ENCODE measurements around the gene SERTAD2.

The SERTAD2 gene

DNA sequence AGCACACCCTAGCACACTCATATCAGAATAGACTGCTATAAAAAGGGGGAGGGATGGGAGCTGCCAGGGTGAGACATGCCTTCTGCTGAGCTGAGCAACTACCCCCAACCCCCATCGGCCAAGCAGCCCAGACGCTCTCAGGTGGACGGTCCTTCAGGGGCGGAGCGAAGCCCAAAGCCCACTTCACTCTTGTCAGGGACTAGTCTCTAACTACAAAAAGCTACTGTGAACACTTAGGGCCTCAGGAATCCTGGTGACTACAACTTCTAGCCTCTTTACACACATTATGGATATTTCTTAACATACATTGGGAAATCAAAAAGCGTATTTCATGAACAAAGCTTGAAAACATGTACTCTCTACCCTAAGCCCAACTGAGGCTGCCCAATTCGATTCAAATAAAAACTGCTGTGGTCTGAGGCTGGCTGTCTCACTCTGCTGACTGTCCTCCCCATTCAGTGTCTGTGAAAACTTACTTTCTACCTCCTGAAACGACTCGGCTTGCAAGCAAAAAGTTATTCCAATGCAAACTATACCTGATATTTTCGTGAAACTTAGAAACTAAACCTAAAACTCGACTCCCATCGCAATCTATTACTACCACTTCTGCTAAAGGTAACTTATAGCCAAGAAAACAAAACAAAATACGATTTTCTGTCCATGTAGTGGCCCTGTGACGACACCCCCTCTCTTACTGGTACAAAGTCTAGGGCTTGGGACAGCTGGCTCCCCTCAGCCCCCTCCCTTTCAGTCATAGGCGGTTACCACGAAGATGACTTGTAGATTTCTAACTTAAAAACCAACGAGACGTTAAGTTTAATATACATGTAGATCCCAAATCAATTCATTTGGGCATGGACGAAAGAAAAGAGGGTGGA is 1.2 kb downstream of the SERTAD2 start:
- FAIRE-seq (peak; percentile 78), DNase-seq (ENCODE audit: insufficient read length, low spot score) (no peak)
- TF ChIP-seq POLR2AphosphoS5 (IDR thresholded peaks at IDR 0.05; ENCODE audit: low read depth, low read length) (no peak), PAX5 (IDR thresholded peaks at IDR 0.05; ENCODE audit: insufficient read depth, low read length, severe bottlenecking) (no peak), SPI1 (IDR thresholded peaks at IDR 0.05; ENCODE audit: low read depth, low read length) (no peak), TAF1 (IDR thresholded peaks at IDR 0.05; ENCODE audit: low read depth, low read length) (no peak), POU2F2 (IDR thresholded peaks at IDR 0.05; ENCODE audit: low read depth, low read length) (no peak), POLR2A (IDR thresholded peaks at IDR 0.05; ENCODE audit: low read depth, low read length) (no peak)

DNA sequence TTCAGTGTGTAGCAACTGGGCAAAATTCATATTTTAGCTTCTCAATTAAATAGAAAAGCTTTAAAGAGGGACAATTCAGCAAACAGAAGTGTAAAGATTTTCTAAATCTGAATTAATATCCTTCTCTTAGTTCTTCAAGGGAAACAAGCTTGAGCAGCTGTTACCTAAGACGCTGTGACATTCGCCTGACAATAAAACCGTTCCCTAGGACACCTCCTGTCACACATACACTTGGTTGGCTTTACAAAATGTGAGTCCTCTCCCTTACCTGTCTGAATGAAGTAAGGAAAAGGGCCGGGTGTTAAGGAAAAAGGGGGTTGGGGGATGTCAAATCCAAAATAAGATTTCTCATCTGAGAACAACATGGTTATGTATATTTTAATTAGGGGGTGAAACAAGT is 2.1 kb downstream of the SERTAD2 start:
- DNase-seq (ENCODE audit: insufficient read length, low spot score), result no peak
- no peak for FAIRE-seq

DNA sequence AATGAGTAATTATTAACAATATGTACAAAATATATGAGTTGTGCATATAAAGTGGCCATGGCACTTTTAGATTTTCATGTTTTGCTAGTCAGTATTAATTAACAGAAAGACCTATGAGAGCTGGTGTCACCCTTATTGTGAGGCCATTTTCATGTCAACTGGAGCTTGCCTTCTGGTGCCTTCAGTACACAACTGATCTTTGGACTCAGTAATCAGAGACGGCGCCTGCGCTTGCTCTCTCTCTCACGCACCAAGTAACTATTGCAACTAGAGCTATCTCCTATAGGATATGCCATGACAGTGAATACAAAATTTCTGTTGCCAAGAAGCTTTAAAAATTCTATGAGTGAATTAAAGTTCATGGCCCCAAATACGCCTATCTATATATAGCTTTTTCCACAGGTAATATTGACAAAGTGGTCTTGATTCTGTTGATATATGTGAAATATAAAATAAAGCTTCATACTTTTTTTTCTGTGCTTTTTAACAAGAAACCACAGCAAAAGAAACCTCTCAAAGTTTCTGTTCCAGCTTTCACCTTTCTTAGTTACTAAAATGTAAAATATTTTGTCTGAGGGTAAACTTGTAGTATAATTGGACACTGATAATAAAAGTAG is 2.9 kb downstream of the SERTAD2 start:
- FAIRE-seq (no peak), DNase-seq (ENCODE audit: insufficient read length, low spot score) (no peak)
- TF ChIP-seq POLR2A (IDR thresholded peaks at IDR 0.05; ENCODE audit: low read depth, low read length) (no peak), PAX5 (IDR thresholded peaks at IDR 0.05; ENCODE audit: insufficient read depth, low read length, severe bottlenecking) (no peak), SPI1 (IDR thresholded peaks at IDR 0.05; ENCODE audit: low read depth, low read length) (no peak), TAF1 (IDR thresholded peaks at IDR 0.05; ENCODE audit: low read depth, low read length) (no peak), POLR2AphosphoS5 (IDR thresholded peaks at IDR 0.05; ENCODE audit: low read depth, low read length) (no peak), POU2F2 (IDR thresholded peaks at IDR 0.05; ENCODE audit: low read depth, low read length) (no peak)

More for the DNA sequence above, 2.1 kb downstream of the SERTAD2 start:
- TF ChIP-seq SPI1 (IDR thresholded peaks at IDR 0.05; ENCODE audit: low read depth, low read length) (no peak), POLR2AphosphoS5 (IDR thresholded peaks at IDR 0.05; ENCODE audit: low read depth, low read length) (no peak), TAF1 (IDR thresholded peaks at IDR 0.05; ENCODE audit: low read depth, low read length) (no peak), POU2F2 (IDR thresholded peaks at IDR 0.05; ENCODE audit: low read depth, low read length) (no peak), POLR2A (IDR thresholded peaks at IDR 0.05; ENCODE audit: low read depth, low read length) (no peak), PAX5 (IDR thresholded peaks at IDR 0.05; ENCODE audit: insufficient read depth, low read length, severe bottlenecking) (no peak)

DNA sequence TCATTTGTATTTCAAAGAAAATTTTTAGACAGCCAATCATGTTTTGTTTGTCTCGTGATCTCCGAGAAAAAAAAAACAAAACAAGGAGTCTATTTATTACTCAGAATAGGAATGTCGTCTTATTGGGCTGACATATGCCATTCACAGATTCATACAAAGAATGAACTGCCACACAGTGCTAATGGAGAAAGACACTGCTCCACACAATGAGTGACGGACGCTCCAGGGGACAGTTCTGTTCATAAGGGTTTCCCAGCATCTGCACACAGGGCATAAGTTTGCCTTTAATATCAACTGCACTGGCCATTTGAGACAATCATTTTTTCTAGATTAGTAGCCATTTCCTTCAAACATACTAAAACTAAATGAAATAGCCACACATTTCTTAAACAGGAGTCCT is 3.4 kb downstream of the SERTAD2 start:
- TF ChIP-seq POU2F2 (IDR thresholded peaks at IDR 0.05; ENCODE audit: low read depth, low read length) (no peak), TAF1 (IDR thresholded peaks at IDR 0.05; ENCODE audit: low read depth, low read length) (no peak), PAX5 (IDR thresholded peaks at IDR 0.05; ENCODE audit: insufficient read depth, low read length, severe bottlenecking) (no peak), POLR2A (IDR thresholded peaks at IDR 0.05; ENCODE audit: low read depth, low read length) (no peak), SPI1 (IDR thresholded peaks at IDR 0.05; ENCODE audit: low read depth, low read length) (no peak), POLR2AphosphoS5 (IDR thresholded peaks at IDR 0.05; ENCODE audit: low read depth, low read length) (no peak)
- FAIRE-seq, result no peak
- no peak for DNase-seq (ENCODE audit: insufficient read length, low spot score)

DNA sequence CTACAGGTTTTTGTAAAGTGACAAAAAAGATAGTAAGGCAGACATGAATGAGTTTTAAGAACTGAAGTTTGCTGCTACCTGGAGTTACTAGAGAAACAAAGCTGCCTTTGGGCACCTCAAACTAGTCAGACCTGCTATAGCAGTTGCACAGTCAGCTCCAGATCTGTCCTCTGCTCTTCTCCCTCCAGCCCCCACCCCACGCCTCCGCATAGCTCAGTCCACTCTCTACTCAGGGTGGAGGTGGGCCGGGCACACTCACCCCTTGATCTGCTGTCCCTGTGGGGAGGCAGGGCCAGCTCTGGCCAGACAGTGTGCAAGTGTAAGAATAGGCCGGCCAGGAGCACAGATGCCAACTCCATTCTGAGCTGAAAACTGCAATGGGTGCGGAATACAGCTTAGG is 4.1 kb downstream of the SERTAD2 start:
- no peak for TF ChIP-seq SPI1 (IDR thresholded peaks at IDR 0.05; ENCODE audit: low read depth, low read length)
- TF ChIP-seq PAX5 (IDR thresholded peaks at IDR 0.05; ENCODE audit: insufficient read depth, low read length, severe bottlenecking), result no peak
- no peak for TF ChIP-seq POU2F2 (IDR thresholded peaks at IDR 0.05; ENCODE audit: low read depth, low read length)
- TF ChIP-seq TAF1 (IDR thresholded peaks at IDR 0.05; ENCODE audit: low read depth, low read length), result no peak
- TF ChIP-seq POLR2AphosphoS5 (IDR thresholded peaks at IDR 0.05; ENCODE audit: low read depth, low read length), result no peak
- no peak for TF ChIP-seq POLR2A (IDR thresholded peaks at IDR 0.05; ENCODE audit: low read depth, low read length)
- no peak for DNase-seq (ENCODE audit: insufficient read length, low spot score)
- no peak for FAIRE-seq

DNA sequence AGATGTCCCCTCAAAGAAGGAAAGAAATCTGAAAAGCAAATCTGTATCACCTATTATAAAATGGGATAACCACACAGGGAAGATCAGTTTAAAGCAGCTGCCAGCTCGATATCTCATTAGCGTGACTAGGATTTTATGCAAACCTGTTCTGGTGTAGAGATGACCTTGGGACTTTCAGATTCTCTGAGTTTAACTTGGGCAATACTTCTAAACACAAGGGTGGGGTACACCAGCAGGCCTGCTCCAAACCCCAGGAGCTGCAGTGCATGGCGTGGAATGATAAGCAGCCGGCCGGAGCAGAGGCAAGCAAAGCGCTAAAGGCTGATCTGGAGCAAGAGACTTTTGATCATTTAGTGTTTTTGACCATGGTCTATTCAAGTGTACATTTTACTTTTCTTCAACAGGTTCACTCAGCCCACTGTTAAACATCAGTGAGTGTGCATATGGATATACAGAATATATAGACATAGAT is 4.7 kb downstream of the SERTAD2 start:
- TF ChIP-seq POLR2AphosphoS5 (IDR thresholded peaks at IDR 0.05; ENCODE audit: low read depth, low read length) (no peak), TAF1 (IDR thresholded peaks at IDR 0.05; ENCODE audit: low read depth, low read length) (no peak), PAX5 (IDR thresholded peaks at IDR 0.05; ENCODE audit: insufficient read depth, low read length, severe bottlenecking) (no peak), SPI1 (IDR thresholded peaks at IDR 0.05; ENCODE audit: low read depth, low read length) (no peak), POU2F2 (IDR thresholded peaks at IDR 0.05; ENCODE audit: low read depth, low read length) (no peak), POLR2A (IDR thresholded peaks at IDR 0.05; ENCODE audit: low read depth, low read length) (no peak)
- FAIRE-seq (peak; percentile 58), DNase-seq (ENCODE audit: insufficient read length, low spot score) (no peak)

DNA sequence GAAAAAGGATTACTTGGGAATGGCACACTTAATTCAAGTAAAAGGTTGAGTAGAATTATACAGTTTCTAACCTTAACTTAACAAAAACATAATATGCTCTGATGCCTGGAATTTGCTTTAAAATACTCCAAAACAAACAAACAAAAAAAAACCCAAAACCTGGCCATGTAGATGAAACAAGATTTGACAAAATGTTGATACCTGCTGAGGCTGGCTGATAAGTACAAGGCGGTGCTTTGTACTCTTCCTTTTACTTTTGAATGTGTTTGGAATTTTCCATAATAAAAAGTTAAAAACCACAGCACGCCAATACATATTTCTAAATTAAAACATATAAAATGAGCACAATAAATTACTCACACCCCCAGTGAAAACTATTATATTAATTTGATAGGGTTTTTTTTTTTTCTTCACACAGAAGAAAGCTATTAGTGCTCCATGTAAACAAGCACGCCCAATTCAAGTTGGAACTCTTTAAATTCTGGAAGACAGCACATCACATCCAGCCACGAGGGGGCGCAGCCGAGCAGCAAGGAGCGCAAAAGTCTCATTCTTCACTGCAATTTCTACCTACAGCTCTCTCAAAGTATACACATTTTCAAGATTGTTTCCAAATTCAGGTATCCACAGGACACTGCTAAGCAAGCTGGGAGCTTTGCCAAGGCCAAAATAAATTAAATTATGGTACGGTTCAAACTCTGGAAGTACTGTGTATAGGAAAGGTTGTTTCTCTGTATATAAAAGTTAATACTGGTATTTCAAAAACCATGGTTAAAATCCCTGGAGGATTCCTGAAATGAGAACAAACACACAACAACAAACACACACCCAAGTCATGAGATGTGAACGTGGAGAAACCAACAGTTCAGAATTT is 7.5 kb downstream of the SERTAD2 start:
- DNase-seq (ENCODE audit: insufficient read length, low spot score), result no peak
- TF ChIP-seq POLR2A (IDR thresholded peaks at IDR 0.05; ENCODE audit: low read depth, low read length) (no peak), TAF1 (IDR thresholded peaks at IDR 0.05; ENCODE audit: low read depth, low read length) (no peak), POLR2AphosphoS5 (IDR thresholded peaks at IDR 0.05; ENCODE audit: low read depth, low read length) (no peak), POU2F2 (IDR thresholded peaks at IDR 0.05; ENCODE audit: low read depth, low read length) (no peak), PAX5 (IDR thresholded peaks at IDR 0.05; ENCODE audit: insufficient read depth, low read length, severe bottlenecking) (no peak), SPI1 (IDR thresholded peaks at IDR 0.05; ENCODE audit: low read depth, low read length) (no peak)
- FAIRE-seq, result peak; percentile 87

DNA sequence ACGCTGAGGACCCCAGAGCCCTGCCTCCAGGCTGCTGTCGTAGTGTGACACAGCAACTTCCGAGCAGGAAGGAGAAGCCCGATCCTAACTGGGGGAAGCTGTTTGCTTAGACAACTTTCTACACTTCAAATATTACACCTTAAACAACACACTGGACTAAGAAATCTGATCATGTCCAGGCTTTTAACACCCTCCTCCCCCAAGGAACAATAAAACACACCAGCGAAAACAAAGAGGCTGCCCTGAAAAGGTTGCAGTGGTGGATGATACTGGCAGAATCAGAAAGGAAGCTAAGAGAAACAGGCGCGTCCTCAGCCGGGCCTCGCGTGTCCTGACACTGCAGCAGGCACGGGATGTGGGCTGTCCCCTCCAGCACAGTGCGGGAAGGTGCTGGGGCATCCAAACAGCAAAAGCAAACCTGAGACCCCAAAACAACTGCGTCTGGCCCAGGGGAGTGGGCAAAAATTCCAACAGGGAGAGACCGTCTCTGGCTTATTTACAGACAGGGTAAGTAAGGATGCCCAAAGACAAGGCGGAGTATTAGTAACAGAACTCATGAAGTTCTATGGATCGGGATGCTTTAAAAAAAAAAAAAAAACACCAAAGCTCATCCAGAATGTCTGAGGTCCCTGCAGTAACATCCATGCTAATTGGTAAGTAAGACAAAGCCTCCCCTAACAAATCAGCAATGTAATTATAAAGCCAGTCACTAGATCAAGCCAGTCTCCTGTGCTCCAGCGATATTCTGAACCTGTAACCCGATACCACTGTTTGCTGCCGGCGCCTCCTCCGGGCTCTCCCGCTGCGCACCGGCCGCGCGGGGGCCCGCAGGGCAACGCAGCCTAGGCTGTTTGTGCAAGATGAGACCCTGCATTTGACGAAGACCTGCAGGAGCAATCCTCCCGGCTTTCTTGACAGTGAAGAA is 9.0 kb downstream of the SERTAD2 start:
- no peak for TF ChIP-seq POU2F2 (IDR thresholded peaks at IDR 0.05; ENCODE audit: low read depth, low read length)
- 0 out of 2 replicates have a peak, but pooled peaks have one; percentile 15 for TF ChIP-seq SPI1 (IDR thresholded peaks at IDR 0.05; ENCODE audit: low read depth, low read length)
- no peak for TF ChIP-seq PAX5 (IDR thresholded peaks at IDR 0.05; ENCODE audit: insufficient read depth, low read length, severe bottlenecking)
- TF ChIP-seq TAF1 (IDR thresholded peaks at IDR 0.05; ENCODE audit: low read depth, low read length), result 0 out of 2 replicates have a peak, but pooled peaks have one; percentile 17
- FAIRE-seq, result peak; percentile 92
- DNase-seq (ENCODE audit: insufficient read length, low spot score), result peak; percentile 42

All from GM12891 (cell line).